Inflammatory macrophage treated with lipopolysaccharide for 1 hour (primary cell): Measurements from ENCODE around the gene SLPI.

Source experiments
- DNase-seq, 2 donors: peaks; one replicate each; pipeline ENCODE4 v3.0.0-alpha.2; 2020 to 2022

Gene SLPI

GRCh38 chr20:45269754-45270270, 15.4 kb upstream of the SLPI start:
- no peak for DNase-seq

GRCh38 chr20:45269056-45269455, 14.7 kb upstream of the SLPI start:
- no peak for DNase-seq

GRCh38 chr20:45268531-45268930, 14.2 kb upstream of the SLPI start:
- DNase-seq = no peak

- DNase-seq = no peak
These were observed 12.6 kb upstream of the SLPI start for GRCh38 chr20:45266977-45267376.

- no peak for DNase-seq
These were observed 9.3 kb upstream of the SLPI start for GRCh38 chr20:45263556-45264266.

DNA sequence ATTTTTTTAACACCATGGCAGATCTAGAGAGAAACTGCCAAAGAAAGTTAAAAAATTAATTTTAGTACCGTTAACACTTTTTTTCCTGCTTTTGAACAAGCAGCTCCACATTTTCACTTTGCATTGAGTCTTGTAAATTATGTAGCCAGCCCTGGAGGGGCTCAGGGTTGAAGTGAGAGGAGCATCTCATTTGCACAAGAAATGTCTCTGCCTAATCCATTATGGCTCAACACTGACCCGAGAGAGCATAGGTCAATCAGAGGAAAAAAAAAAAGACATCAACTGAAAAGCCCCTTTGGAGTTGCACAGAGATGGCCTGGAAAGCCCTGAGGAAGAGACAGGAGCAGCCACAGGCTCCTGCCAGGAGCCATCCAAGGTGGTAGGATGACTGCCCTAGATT, 4.3 kb upstream of the SLPI start:
- no peak for DNase-seq

DNA sequence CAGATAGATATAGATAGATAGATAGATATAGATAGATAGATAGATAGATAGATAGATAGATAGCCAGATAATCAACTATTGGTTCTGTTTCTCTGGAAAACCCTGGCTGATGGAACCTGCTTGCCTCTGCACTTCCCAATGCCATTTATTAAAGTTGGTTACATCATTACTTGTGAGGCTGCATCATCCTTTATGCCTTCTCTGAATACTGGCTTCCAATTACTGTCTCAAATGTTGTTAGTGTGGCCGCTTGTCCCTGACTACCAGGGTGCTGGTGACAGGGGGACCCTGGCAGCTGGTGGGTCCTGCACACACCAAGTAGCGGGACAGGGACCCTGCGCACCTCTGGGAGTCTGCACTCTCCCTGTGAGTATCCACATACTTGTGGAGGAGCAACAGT, 3.9 kb upstream of the SLPI start:
- no peak for DNase-seq

- no peak for DNase-seq
These were observed 3.3 kb upstream of the SLPI start for GRCh38 chr20:45257711-45258110.

DNA sequence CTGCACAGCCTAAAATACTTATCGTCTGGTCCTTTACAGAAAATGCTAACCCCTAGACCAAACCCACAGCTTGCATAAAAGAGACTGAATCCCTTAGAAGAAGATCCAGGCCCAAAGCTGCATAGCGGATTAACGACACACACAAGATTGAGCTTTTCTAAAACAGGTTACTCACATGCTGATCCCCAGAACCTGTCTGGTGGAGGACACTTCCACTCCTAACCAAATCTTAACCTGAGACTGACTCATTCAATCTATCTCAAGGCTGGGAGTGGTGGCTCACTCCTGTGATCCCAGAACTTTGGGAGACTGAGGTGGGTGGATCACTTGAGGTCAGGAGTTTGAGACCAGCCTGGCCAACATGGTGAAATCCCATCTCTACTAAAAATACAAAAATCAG, 2.8 kb upstream of the SLPI start:
- DNase-seq = no peak

- no peak for DNase-seq
These were observed 1.1 kb downstream of the SLPI start for GRCh38 chr20:45253261-45253660.

DNA sequence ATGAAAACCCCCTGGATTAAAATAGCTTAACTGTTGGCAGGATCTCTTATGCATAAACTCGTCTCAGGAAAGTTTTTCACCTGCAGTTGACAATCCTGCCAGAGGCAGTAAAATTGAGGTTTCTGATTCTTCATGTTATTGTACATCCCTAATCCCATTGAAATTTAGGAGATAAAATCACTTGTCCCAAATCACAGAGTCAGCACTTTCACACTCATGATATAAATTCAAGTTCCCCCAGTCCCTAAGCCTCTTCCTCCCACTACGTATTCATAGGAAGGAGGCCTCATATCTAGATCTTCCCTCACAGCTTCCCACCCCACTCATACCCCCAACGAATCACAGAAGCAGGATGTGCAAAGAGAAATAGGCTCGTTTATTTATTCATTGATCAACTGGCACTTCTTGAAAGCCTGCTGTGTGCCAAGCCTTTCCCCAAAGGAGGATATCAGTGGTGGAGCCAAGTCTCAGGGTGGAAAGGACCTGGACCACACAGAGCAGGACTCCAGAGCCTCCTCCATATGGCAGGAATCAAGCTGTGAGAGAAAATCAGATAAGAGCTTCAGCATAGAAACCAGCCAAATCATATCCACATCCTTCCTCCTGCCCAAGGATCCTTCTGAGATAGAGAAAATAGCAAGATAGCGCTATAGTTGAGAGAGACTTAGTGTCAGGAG, 2.3 kb downstream of the SLPI start:
- DNase-seq = no peak

GRCh38 chr20:45248609-45249008, 5.8 kb downstream of the SLPI start:
- no peak for DNase-seq

GRCh38 chr20:45247865-45248264, 6.5 kb downstream of the SLPI start:
- DNase-seq = no peak

GRCh38 chr20:45246109-45246508, 8.3 kb downstream of the SLPI start:
- no peak for DNase-seq

GRCh38 chr20:45238139-45238538, 16.2 kb downstream of the SLPI start:
- no peak for DNase-seq

DNA sequence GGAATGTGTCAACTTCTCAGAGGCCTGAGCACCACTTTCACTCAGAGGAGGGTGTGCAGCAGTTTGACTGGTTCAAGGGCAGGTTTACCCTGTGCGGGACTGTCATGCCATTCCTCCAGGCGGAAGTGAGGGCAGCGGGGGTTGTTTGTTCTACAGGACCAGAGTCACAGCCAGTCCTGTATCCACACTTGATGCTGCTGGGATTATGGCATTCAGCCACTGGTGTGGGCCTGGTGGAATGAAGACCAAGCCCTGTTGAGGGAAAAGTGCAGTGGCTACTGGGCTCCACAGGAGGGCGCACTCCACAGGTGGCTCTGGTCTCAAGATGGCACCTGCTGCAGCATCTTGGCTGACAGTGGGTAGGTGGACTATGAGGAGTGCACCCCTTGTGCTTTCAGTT, 18.4 kb downstream of the SLPI start:
- peak in 1 of 2 donors; percentile 15 for DNase-seq

GRCh38 chr20:45230631-45231030, 23.7 kb downstream of the SLPI start:
- DNase-seq = no peak

DNA sequence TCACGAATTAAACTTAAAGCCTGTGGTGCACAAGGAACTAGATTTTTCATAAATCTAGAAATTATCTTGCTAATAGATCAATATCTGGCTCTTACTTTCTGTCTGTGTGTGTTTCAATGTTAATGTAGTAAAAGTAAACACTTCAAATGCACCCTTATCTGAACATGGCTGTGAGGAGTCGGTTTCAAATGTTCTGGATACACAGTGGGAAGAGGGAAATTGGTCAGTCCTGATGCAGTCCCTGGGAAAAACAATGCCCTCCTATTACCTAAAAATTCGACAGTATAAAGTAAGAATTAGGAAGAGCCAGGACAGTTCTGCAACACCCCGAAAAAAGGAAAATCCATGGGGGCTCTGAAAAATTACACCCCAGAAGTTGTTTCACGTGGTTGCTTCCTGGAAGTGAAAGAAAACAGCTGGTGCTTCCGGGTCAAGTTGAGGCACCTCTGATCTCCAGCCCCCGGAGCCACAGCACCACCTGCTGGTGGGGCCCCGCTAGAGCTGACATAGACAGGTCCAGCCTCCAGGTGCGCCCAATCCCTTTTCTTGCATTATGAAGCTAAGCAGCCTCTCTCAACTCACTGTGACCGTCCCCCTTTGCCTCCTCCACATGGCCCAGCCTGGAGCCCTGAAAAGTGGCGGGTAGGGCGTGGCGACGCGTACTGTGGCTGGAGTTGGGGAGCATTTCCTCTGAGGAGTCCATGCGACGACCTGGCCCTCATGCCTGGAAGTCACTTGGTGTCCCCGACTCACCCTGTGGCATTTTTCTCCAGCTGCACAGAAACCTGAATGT, 24.9 kb downstream of the SLPI start:
- DNase-seq = peak in 1 of 2 donors; percentile 56

- DNase-seq = no peak
These were observed 28.1 kb downstream of the SLPI start for GRCh38 chr20:45226287-45226686.

- no peak for DNase-seq
These were observed 31.2 kb downstream of the SLPI start for GRCh38 chr20:45223136-45223535.

GRCh38 chr20:45221076-45221475, 33.3 kb downstream of the SLPI start, which contains the start of gene SEMG2:
Gene SEMG2, plus strand, starts transcription at chr20:45221373. Its CDS starts 17 bp downstream, at chr20:45221390.
- DNase-seq = no peak

DNA sequence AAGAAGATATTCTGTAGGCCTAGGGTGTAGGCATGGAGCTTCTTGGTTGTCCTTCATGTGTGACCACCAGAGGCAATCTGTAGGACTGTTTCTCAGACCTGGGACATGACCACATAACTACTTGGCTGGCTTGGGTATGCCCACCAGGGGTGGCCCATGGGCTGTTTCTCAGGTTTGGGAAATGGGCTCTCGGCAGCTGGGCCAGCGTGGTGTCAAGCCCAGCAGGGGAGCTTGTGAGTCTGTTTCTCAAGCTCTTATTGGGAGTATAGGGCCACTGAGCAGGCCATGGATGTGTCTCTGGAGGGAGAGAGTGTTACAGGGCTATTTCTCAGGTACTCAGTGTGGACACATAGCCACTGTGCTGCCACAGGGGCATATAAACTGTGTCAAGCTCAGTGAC, 35.7 kb downstream of the SLPI start:
- no peak for DNase-seq

GRCh38 chr20:45218124-45218523, 36.2 kb downstream of the SLPI start:
- DNase-seq = no peak

GRCh38 chr20:45212836-45213235, 41.5 kb downstream of the SLPI start:
- no peak for DNase-seq
